GM23338 (cell line): ENCODE results near the gene SIM1. TPM values are rescaled to one million over a fixed set of nuclear protein-coding genes. Genes with fewer than 3 reads are reported as not detected.

ENCODE experiments used
- ATAC-seq: fragments of 200-7000 bp; cut with Tn5 transposase; 3 replicates; pipeline ENCODE4 v1.9.1; 2020
- DNase-seq: peaks from one replicate; pipeline ENCODE4 v3.0.0-alpha.2; 2015; ENCODE audit warnings: low spot score
- H2AFZ ChIP-seq: fragments of 200-600 bp; sonication (generic); 2 replicates; pipeline ENCODE4 v1.8.0; 2016; ENCODE audit warnings: antibody characterized with exemption, mild to moderate bottlenecking, moderate library complexity
- H3F3A ChIP-seq: fragments of 200-600 bp; sonication (generic); replicated peaks from 2 replicates; pipeline ENCODE4 v1.8.0; 2017; ENCODE audit warnings: antibody characterized with exemption, mixed run types, low read depth
- H3K27ac ChIP-seq: fragments of 200-600 bp; sonication (generic); 2 replicates; pipeline ENCODE4 v1.6.1; 2016; ENCODE audit warnings: low read depth
- H3K27me3 ChIP-seq: fragments of 200-600 bp; sonication (generic); 2 replicates; pipeline ENCODE4 v1.8.0; 2016; ENCODE audit warnings: mild to moderate bottlenecking, mixed run types, moderate library complexity; ENCODE audit not compliant: insufficient read depth
- H3K36me3 ChIP-seq: fragments of 200-600 bp; sonication (generic); 2 replicates; pipeline ENCODE4 v1.8.0; 2016; ENCODE audit warnings: mild to moderate bottlenecking; ENCODE audit not compliant: insufficient read depth
- H3K4me1 ChIP-seq: fragments of 200-600 bp; sonication (generic); 2 replicates; pipeline ENCODE4 v1.8.0; 2016; ENCODE audit warnings: mild to moderate bottlenecking, moderate library complexity; ENCODE audit not compliant: insufficient read depth
- H3K4me2 ChIP-seq: fragments of 200-600 bp; sonication (generic); 2 replicates; pipeline ENCODE4 v1.7.1; 2017; ENCODE audit warnings: mixed run types
- H3K4me3 ChIP-seq: fragments of 200-600 bp; sonication (generic); 2 replicates; pipeline ENCODE4 v1.6.1; 2016; ENCODE audit warnings: mixed run types
- H3K79me2 ChIP-seq: fragments of 200-600 bp; sonication (generic); replicated peaks from 2 replicates; pipeline ENCODE4 v1.8.0; 2017; ENCODE audit warnings: mild to moderate bottlenecking; ENCODE audit not compliant: insufficient read depth
- H3K9me2 ChIP-seq: fragments of 200-600 bp; sonication (generic); 2 replicates; pipeline ENCODE4 v1.8.0; 2017; ENCODE audit not compliant: insufficient read depth
- H4K20me1 ChIP-seq: fragments of 200-600 bp; sonication (generic); replicated peaks from 2 replicates; pipeline ENCODE4 v1.8.0; 2017; ENCODE audit warnings: mild to moderate bottlenecking; ENCODE audit not compliant: insufficient read depth
- H3K27ac Mint-ChIP-seq: 2 replicates; pipeline ENCODE4 v1.8.0; 2020; ENCODE audit warnings: inconsistent platforms, mild to moderate bottlenecking, moderate library complexity, mixed read lengths
- H3K27me3 Mint-ChIP-seq: 3 replicates; pipeline ENCODE4 v1.8.0; 2022; ENCODE audit warnings: low read depth, mild to moderate bottlenecking, moderate library complexity, mixed read lengths, inconsistent platforms; ENCODE audit not compliant: insufficient read depth, poor library complexity
- H3K36me3 Mint-ChIP-seq: 3 replicates; pipeline ENCODE4 v1.8.0; 2021; ENCODE audit warnings: low read depth, mild to moderate bottlenecking, inconsistent platforms, moderate library complexity, mixed read lengths
- H3K4me1 Mint-ChIP-seq: 3 replicates; pipeline ENCODE4 v1.8.0; 2020; ENCODE audit warnings: mild to moderate bottlenecking, inconsistent platforms, mixed read lengths
- H3K4me3 Mint-ChIP-seq: 3 replicates; pipeline ENCODE4 v1.8.0; 2021; ENCODE audit warnings: moderate library complexity, mild to moderate bottlenecking, inconsistent platforms, mixed read lengths
- H3K9me3 Mint-ChIP-seq: 3 replicates; pipeline ENCODE4 v1.8.0; 2020; ENCODE audit warnings: moderate library complexity, mild to moderate bottlenecking, inconsistent platforms, mixed read lengths
- JUNB ChIP-seq: IDR thresholded peaks from one replicate; pipeline ENCODE4 v1.6.1; 2016; ENCODE audit warnings: antibody characterized with exemption; ENCODE audit not compliant: unreplicated experiment
- NANOG ChIP-seq: IDR thresholded peaks from 2 replicates; pipeline ENCODE4 v1.6.1; 2016; ENCODE audit warnings: antibody characterized with exemption, borderline replicate concordance
- POLR2AphosphoS5 ChIP-seq: IDR thresholded peaks from 2 replicates; pipeline ENCODE4 v1.6.1; 2016; ENCODE audit warnings: antibody characterized with exemption, low read depth
- ZNF114 ChIP-seq: fragments of 250-450 bp; sonication (Bioruptor Pico); IDR thresholded peaks from 2 replicates; pipeline ENCODE4 v1.5.0; 2020; ENCODE audit warnings: mild to moderate bottlenecking, moderate library complexity
- ZNF331 ChIP-seq: fragments of 250-450 bp; sonication (Bioruptor Pico); IDR thresholded peaks from 2 replicates; pipeline ENCODE4 v1.5.0; 2020; ENCODE audit warnings: low read depth, mild to moderate bottlenecking, moderate library complexity
- polyA plus RNA-seq: library from polyadenylated mRNA; unstranded; fragments of >200 nt; fragmentation: Nextera tagmentation; extraction: Ambion mirVana; gene quantifications from 2 replicates; pipeline ENCODE4 v1.2.1, GENCODE V29; 2016
- total RNA-seq: library from RNA; depleted of rRNA; stranded (reverse); fragments of >200 nt; shearing (Covaris generic); gene quantifications from 2 replicates; pipeline ENCODE4 v1.2.3, GENCODE V29; 2014
- TF ChIP-seq, protein P1 (sequence below): IDR thresholded peaks from one replicate; pipeline ENCODE4 v1.6.1; 2018; ENCODE audit warnings: antibody characterized with exemption; ENCODE audit not compliant: unreplicated experiment
- TF ChIP-seq, protein P2 (sequence below): fragments of 250-450 bp; sonication (Bioruptor Pico); IDR thresholded peaks from 2 replicates; pipeline ENCODE4 v1.5.0; 2020; ENCODE audit warnings: mild to moderate bottlenecking, moderate library complexity

Gene SIM1
- total and polyA plus RNA-seq, 2 experiments from 2014 or later: 0.42 to 0.49 TPM

DNA sequence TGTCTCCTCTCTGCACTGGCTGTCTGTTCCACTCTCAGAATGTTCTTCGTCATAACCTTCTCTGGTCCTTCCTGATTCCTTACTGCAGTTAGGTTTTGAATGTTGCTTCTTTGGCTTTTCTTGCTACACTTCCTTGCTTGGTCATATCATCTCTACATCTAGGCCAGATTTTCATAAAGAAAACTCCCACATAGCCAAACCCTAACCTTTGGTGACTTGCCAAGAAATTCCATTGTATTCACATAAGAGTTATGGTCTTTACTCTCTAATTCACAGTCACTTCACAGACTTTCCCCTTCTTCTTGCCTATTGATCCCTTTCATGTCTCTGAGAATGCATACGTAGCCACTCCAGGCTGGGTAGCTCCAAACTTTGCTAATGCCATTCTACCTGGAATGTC is 41.9 kb upstream of the SIM1 start:
- Histone ChIP-seq H3K27me3 (no peaks in the 10 kb centered on the region), H3K79me2 (no peaks in the 10 kb centered on the region), H3K4me2 (no peak overlapping the region), H3K36me3 (no peaks in the 10 kb centered on the region), H3F3A (no peaks in the 10 kb centered on the region), H3K27ac (no peak overlapping the region), H3K9me2 (no peaks in the 10 kb centered on the region), H3K4me1 (no peaks in the 10 kb centered on the region), H4K20me1 (no peaks in the 10 kb centered on the region), H2AFZ (no peak overlapping the region), H3K4me3 (no peak overlapping the region)
- Mint-ChIP-seq H3K36me3 (peaks cover 8% of the 10 kb centered on the region), H3K27me3 (peaks cover 1% of the 10 kb centered on the region), H3K9me3 (no peaks in the 10 kb centered on the region), H3K4me1 (no peaks in the 10 kb centered on the region), H3K4me3 (no peak overlapping the region), H3K27ac (no peak overlapping the region)
- TF ChIP-seq POLR2AphosphoS5: no peak
- TF ChIP-seq JUNB: no peak
- TF ChIP-seq, protein P1, sequence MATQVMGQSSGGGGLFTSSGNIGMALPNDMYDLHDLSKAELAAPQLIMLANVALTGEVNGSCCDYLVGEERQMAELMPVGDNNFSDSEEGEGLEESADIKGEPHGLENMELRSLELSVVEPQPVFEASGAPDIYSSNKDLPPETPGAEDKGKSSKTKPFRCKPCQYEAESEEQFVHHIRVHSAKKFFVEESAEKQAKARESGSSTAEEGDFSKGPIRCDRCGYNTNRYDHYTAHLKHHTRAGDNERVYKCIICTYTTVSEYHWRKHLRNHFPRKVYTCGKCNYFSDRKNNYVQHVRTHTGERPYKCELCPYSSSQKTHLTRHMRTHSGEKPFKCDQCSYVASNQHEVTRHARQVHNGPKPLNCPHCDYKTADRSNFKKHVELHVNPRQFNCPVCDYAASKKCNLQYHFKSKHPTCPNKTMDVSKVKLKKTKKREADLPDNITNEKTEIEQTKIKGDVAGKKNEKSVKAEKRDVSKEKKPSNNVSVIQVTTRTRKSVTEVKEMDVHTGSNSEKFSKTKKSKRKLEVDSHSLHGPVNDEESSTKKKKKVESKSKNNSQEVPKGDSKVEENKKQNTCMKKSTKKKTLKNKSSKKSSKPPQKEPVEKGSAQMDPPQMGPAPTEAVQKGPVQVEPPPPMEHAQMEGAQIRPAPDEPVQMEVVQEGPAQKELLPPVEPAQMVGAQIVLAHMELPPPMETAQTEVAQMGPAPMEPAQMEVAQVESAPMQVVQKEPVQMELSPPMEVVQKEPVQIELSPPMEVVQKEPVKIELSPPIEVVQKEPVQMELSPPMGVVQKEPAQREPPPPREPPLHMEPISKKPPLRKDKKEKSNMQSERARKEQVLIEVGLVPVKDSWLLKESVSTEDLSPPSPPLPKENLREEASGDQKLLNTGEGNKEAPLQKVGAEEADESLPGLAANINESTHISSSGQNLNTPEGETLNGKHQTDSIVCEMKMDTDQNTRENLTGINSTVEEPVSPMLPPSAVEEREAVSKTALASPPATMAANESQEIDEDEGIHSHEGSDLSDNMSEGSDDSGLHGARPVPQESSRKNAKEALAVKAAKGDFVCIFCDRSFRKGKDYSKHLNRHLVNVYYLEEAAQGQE: no peak
- TF ChIP-seq ZNF331 (CRISPR knock-in tag): no peak
- TF ChIP-seq, protein P2, sequence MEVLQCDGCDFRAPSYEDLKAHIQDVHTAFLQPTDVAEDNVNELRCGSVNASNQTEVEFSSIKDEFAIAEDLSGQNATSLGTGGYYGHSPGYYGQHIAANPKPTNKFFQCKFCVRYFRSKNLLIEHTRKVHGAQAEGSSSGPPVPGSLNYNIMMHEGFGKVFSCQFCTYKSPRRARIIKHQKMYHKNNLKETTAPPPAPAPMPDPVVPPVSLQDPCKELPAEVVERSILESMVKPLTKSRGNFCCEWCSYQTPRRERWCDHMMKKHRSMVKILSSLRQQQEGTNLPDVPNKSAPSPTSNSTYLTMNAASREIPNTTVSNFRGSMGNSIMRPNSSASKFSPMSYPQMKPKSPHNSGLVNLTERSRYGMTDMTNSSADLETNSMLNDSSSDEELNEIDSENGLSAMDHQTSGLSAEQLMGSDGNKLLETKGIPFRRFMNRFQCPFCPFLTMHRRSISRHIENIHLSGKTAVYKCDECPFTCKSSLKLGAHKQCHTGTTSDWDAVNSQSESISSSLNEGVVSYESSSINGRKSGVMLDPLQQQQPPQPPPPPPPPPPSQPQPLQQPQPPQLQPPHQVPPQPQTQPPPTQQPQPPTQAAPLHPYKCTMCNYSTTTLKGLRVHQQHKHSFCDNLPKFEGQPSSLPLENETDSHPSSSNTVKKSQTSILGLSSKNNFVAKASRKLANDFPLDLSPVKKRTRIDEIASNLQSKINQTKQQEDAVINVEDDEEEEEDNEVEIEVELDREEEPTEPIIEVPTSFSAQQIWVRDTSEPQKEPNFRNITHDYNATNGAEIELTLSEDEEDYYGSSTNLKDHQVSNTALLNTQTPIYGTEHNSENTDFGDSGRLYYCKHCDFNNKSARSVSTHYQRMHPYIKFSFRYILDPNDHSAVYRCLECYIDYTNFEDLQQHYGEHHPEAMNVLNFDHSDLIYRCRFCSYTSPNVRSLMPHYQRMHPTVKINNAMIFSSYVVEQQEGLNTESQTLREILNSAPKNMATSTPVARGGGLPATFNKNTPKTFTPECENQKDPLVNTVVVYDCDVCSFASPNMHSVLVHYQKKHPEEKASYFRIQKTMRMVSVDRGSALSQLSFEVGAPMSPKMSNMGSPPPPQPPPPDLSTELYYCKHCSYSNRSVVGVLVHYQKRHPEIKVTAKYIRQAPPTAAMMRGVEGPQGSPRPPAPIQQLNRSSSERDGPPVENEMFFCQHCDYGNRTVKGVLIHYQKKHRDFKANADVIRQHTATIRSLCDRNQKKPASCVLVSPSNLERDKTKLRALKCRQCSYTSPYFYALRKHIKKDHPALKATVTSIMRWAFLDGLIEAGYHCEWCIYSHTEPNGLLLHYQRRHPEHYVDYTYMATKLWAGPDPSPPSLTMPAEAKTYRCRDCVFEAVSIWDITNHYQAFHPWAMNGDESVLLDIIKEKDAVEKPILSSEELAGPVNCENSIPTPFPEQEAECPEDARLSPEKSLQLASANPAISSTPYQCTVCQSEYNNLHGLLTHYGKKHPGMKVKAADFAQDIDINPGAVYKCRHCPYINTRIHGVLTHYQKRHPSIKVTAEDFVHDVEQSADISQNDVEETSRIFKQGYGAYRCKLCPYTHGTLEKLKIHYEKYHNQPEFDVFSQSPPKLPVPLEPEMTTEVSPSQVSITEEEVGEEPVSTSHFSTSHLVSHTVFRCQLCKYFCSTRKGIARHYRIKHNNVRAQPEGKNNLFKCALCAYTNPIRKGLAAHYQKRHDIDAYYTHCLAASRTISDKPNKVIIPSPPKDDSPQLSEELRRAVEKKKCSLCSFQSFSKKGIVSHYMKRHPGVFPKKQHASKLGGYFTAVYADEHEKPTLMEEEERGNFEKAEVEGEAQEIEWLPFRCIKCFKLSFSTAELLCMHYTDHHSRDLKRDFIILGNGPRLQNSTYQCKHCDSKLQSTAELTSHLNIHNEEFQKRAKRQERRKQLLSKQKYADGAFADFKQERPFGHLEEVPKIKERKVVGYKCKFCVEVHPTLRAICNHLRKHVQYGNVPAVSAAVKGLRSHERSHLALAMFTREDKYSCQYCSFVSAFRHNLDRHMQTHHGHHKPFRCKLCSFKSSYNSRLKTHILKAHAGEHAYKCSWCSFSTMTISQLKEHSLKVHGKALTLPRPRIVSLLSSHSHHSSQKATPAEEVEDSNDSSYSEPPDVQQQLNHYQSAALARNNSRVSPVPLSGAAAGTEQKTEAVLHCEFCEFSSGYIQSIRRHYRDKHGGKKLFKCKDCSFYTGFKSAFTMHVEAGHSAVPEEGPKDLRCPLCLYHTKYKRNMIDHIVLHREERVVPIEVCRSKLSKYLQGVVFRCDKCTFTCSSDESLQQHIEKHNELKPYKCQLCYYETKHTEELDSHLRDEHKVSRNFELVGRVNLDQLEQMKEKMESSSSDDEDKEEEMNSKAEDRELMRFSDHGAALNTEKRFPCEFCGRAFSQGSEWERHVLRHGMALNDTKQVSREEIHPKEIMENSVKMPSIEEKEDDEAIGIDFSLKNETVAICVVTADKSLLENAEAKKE (CRISPR knock-in tag): no peak
- no peak for TF ChIP-seq NANOG
- no peak for TF ChIP-seq ZNF114 (CRISPR knock-in tag)
- ATAC-seq (no peak), DNase-seq (no peak)
